RWPE2 (cell line): ENCODE data around the gene LMNB1.
"Not testable (repeated sequence)": the region's sequence is repeated elsewhere in the genome, so short reads cannot be mapped to it uniquely, and the experiment has no call there.

Experiments used
- ATAC-seq: fragments of 200-7000 bp; cut with Tn5 transposase; 3 replicates; pipeline ENCODE4 v1.9.1; 2021; ENCODE audit warnings: low read depth
- DNase-seq: peaks from one replicate; pipeline ENCODE4 v3.0.0-alpha.2; 2020; ENCODE audit warnings: low spot score
- H3K27ac ChIP-seq: fragments of 450-650 bp; 2 replicates; pipeline ENCODE4 v1.5.1; 2017; ENCODE audit warnings: mild to moderate bottlenecking; ENCODE audit not compliant: poor library complexity, severe bottlenecking
- H3K27me3 ChIP-seq: fragments of 250-450 bp; sonication (Bioruptor Pico); 2 replicates; pipeline ENCODE4 v1.5.1; 2021; ENCODE audit warnings: mild to moderate bottlenecking, moderate library complexity; ENCODE audit not compliant: insufficient read depth, poor library complexity, severe bottlenecking
- H3K36me3 ChIP-seq: fragments of 250-450 bp; sonication (Bioruptor Pico); 2 replicates; pipeline ENCODE4 v1.5.1; 2020; ENCODE audit warnings: low read depth, mild to moderate bottlenecking, moderate library complexity
- H3K4me1 ChIP-seq: fragments of 250-450 bp; sonication (Bioruptor Pico); 2 replicates; pipeline ENCODE4 v1.5.1; 2021; ENCODE audit warnings: mild to moderate bottlenecking, moderate library complexity; ENCODE audit not compliant: insufficient read depth, poor library complexity, severe bottlenecking
- H3K4me3 ChIP-seq: fragments of 250-450 bp; sonication (Bioruptor Pico); 2 replicates; pipeline ENCODE4 v1.5.1; 2021; ENCODE audit warnings: mild to moderate bottlenecking, moderate library complexity; ENCODE audit not compliant: severe bottlenecking
- H3K9me3 ChIP-seq: fragments of 250-450 bp; sonication (Bioruptor Pico); 2 replicates; pipeline ENCODE4 v1.5.1; 2021; ENCODE audit warnings: mild to moderate bottlenecking, moderate library complexity; ENCODE audit not compliant: severe bottlenecking
- TF ChIP-seq, protein P1 (sequence below): fragments of 450-650 bp; IDR thresholded peaks from one replicate; pipeline ENCODE4 v1.5.1; 2017; ENCODE audit warnings: mild to moderate bottlenecking, moderate library complexity; ENCODE audit not compliant: poor library complexity, severe bottlenecking

The LMNB1 gene

DNA sequence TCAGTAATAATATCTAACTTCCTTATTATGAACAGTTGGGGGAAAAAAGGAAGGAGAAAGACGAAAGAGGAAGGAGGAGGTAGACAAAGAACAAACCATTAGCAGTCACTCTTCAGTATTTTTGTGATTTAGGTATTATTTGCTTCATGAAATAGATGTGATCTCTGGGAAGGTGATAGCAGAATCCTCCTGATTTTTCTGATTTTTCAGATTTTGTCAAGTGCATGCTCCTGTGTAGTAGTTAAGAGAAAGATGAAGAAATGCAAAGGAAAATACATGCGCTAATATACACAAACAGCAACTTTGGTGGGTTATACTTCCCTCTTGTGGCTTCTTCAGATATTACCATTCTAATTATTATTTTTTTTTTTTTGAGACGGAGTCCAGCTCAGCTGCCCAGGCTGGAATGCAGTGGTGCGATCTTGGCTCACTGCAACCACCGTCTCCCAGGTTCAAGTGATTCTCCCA lies 31.6 kb downstream of the LMNB1 start:
- Histone ChIP-seq H3K4me3 (no peak overlapping the region), H3K9me3 (no peaks in the 10 kb centered on the region), H3K27me3 (no peaks in the 10 kb centered on the region), H3K36me3 (peaks cover 91% of the 10 kb centered on the region), H3K27ac (no peak overlapping the region), H3K4me1 (no peaks in the 10 kb centered on the region)
- ATAC-seq: peak; percentile 57
- TF ChIP-seq, protein P1, sequence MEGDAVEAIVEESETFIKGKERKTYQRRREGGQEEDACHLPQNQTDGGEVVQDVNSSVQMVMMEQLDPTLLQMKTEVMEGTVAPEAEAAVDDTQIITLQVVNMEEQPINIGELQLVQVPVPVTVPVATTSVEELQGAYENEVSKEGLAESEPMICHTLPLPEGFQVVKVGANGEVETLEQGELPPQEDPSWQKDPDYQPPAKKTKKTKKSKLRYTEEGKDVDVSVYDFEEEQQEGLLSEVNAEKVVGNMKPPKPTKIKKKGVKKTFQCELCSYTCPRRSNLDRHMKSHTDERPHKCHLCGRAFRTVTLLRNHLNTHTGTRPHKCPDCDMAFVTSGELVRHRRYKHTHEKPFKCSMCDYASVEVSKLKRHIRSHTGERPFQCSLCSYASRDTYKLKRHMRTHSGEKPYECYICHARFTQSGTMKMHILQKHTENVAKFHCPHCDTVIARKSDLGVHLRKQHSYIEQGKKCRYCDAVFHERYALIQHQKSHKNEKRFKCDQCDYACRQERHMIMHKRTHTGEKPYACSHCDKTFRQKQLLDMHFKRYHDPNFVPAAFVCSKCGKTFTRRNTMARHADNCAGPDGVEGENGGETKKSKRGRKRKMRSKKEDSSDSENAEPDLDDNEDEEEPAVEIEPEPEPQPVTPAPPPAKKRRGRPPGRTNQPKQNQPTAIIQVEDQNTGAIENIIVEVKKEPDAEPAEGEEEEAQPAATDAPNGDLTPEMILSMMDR: peak; percentile 78
- no peak for DNase-seq

DNA sequence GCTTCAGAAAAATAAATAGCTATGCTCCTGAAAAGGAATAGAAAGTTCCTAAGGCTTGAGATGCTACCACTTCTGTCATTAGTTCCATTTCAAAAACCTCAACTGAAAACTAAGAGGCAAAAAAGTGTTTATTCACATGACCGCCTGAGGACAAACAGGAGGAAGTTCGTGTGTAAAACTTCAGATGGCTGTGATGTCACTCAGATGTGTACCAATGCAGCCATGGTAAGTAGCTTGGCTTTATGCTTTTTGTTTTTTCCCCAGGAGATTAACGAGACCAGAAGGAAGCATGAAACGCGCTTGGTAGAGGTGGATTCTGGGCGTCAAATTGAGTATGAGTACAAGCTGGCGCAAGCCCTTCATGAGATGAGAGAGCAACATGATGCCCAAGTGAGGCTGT lies 33.0 kb downstream of the LMNB1 start:
- TF ChIP-seq, protein P1: no peak
- Histone ChIP-seq H3K9me3 (no peaks in the 10 kb centered on the region), H3K27ac (no peak overlapping the region), H3K4me3 (no peak overlapping the region), H3K4me1 (peaks cover 7% of the 10 kb centered on the region), H3K27me3 (no peaks in the 10 kb centered on the region), H3K36me3 (peaks cover 97% of the 10 kb centered on the region)
- DNase-seq (no peak), ATAC-seq (no peak)

DNA sequence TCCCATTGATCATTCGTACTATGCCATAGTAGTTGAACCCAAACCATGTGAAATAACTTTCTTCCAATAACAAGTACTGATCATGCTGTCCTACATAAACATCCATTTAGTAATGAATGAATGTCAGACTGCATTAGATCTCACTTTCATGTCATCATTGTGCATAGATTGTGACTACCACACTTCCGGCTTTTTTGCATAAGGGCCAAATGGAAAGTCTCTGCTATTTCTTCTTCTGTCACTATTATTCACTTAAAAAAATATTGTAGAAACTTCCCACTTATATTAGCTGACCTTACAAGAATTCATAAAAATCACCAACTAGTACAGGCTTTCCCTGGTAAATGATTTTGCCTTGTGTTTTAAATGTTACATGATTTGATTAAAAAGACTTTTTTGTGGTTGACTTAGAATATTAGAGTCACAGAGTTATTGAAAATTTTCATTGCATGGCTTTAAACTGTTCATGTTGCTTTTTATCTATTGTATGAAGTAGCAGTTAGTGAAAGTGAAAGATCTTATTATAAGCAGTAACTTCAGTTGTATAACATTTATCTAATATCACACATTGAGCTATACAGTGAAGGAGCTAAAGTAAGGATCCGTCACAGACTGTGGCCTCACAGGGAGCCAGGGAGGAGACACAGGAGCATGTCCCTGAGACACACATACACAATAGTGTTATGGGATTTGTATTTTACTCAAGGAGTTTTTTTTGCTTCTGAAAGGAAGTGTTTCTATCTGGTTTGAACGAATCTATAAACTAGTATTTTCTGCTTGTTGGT lies 33.9 kb downstream of the LMNB1 start:
- ATAC-seq: no peak
- TF ChIP-seq, protein P1: no peak
- peaks cover 15% of the 10 kb centered on the region for H3K4me1 ChIP-seq
- no peaks in the 10 kb centered on the region for H3K27me3 ChIP-seq
- no peak for DNase-seq
- no peaks in the 10 kb centered on the region for H3K9me3 ChIP-seq
- H3K4me3 ChIP-seq: no peak overlapping the region
- no peak overlapping the region for H3K27ac ChIP-seq
- H3K36me3 ChIP-seq: peaks cover 97% of the 10 kb centered on the region

DNA sequence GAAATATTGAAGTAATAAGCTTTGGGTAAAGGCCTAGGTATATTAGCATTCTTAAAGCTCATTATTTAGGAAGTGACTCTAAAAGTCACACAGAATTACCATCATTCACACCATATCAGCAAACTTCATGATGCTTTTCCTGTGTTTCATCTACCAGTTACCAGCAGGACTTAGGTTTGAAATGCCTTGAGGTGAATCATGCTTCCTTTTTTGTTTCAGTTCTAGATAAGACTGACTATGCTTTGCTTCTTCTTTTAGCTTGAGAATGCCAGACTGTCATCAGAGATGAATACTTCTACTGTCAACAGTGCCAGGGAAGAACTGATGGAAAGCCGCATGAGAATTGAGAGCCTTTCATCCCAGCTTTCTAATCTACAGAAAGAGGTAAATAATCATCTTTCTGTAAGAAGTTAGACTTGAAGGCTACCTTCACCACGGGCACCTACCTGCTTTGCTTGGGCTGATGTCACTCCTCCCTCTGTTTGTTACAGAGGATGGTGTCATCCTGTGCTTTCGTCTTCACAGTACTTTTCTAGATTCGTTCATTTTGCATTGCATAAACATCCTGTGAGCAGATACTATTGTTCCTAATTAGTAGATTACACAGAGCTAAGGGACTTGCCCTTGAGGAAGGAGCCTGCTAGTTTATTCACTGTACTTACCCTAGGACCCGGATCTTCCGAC lies 34.7 kb downstream of the LMNB1 start:
- H3K4me1 ChIP-seq: peaks cover 15% of the 10 kb centered on the region
- H3K9me3 ChIP-seq: no peaks in the 10 kb centered on the region
- H3K27ac ChIP-seq: no peak overlapping the region
- ATAC-seq (no peak), DNase-seq (no peak)
- H3K36me3 ChIP-seq: peaks cover 97% of the 10 kb centered on the region
- no peaks in the 10 kb centered on the region for H3K27me3 ChIP-seq
- no peak overlapping the region for H3K4me3 ChIP-seq
- TF ChIP-seq, protein P1: no peak

DNA sequence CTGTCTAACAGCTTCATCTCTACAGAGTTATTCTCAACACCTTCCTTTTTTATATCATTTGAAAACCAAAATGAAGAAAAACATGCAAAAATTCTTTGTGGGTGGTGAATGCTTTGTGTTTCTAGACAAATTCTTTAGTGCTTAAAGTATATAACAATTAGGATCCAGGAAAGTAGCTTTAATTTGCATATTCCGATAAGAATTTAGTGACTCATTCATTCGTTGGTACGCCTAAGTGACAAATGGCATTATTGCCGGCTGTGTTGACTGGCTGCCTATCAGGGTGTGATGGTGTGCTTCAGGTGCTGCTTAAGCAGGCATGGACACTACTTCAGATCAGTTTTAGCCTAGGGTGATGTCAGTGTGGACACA lies 35.2 kb downstream of the LMNB1 start:
- no peak overlapping the region for H3K4me3 ChIP-seq
- H3K27me3 ChIP-seq: no peaks in the 10 kb centered on the region
- H3K9me3 ChIP-seq: no peaks in the 10 kb centered on the region
- H3K4me1 ChIP-seq: peaks cover 15% of the 10 kb centered on the region
- TF ChIP-seq, protein P1: no peak
- DNase-seq (no peak), ATAC-seq (no peak)
- peaks cover 97% of the 10 kb centered on the region for H3K36me3 ChIP-seq
- H3K27ac ChIP-seq: no peak overlapping the region

DNA sequence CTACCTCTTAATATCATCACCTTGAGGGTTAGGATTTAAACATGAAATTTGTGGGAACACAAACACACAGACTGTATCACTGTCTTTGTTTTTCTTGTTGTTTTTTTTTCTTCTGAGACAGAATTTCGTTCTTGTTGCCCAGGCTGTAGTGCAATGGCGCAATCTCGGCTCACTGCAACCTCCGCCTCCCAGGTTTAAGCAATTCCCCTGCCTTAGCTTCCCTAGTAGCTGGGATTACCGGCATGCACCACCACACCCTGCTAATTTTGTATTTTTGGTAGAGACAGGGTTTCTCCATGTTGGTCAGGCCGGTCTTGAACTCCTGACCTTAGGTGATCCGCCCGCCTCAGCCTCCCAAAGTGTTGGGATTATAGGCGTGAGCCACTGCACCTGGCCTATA lies 36.9 kb downstream of the LMNB1 start:
- H3K27ac ChIP-seq: not testable (repeated sequence)

More for the DNA sequence above, 36.9 kb downstream of the LMNB1 start:
- H3K4me3 ChIP-seq, H3K27me3 ChIP-seq, H3K9me3 ChIP-seq, DNase-seq, ATAC-seq: not testable (repeated sequence)
- Histone ChIP-seq H3K36me3 (peaks cover 99% of the 10 kb centered on the region), H3K4me1 (peaks cover 15% of the 10 kb centered on the region)
